Left colon (tissue), 2 donors: ENCODE data around the gene DEFB124. TPM values are rescaled to one million over a fixed set of nuclear protein-coding genes. Genes with fewer than 3 reads are reported as not detected.
"Not testable (repeated sequence)": the region's sequence is repeated elsewhere in the genome, so short reads cannot be mapped to it uniquely, and the experiment has no call there.

ENCODE experiments used
- ATAC-seq: fragments of 200-7000 bp; cut with Tn5 transposase; one replicate; pipeline ENCODE4 v1.9.1; 2020; ENCODE audit warnings: mild to moderate bottlenecking, moderate library complexity
- DNase-seq, 2 donors: peaks; one replicate each; pipeline ENCODE4 v3.0.0-alpha.2; 2020
- intact Hi-C, 2 donors: fragments of 100-400 bp; cut with DNase I in 1 of 2; cut with micrococcal nuclease in 1 of 2; formaldehyde crosslinking; loops; one replicate each; pipeline versions ENCODE4 v1.11.2 to v1.14.0; 2022; cut with DNase I, micrococcal nuclease
- long read RNA-seq: library from polyadenylated mRNA; unstranded; transcript quantifications from one replicate; pipeline ENCODE4 v2.0.0, GENCODE V29; 2021
- total RNA-seq, 2 donors: library from RNA; stranded (reverse); fragmentation: NEBNext Ultra II Directional; extraction: Animal tissue kit (Norgen Biotek cat#: 25700); gene quantifications; one replicate each; pipeline ENCODE4 v1.2.1, GENCODE V29; 2021
- donor health status: DM: no; HTN: no; CAD: no.
- donor health status: DM: yes; HTN: yes; CAD: no.

DEFB124 gene
- total RNA-seq, result not detected
- long read RNA-seq, result 0 reads

- intact Hi-C loops, result no loop called here
- DNase-seq, result peak in 1 of 2 donors; percentile 12
Observed at GRCh38 chr20:31474758-31475427, at the start of gene DEFB124, which contains the start of gene REM1. TSS of gene DEFB124 (minus strand) at chr20:31475127. CDS start at chr20:31473013, 2,114 bp downstream. TSS of gene REM1 (plus strand) at chr20:31475288. CDS start at chr20:31476446, 1,158 bp downstream.

GRCh38 chr20:31523361-31524283 is 48.7 kb upstream of the DEFB124 start:
- intact Hi-C loops, result no loop called here
- ATAC-seq, result peak; percentile 17
- DNase-seq, result no peak

More at GRCh38 chr20:31474758-31475427, at the start of gene DEFB124, which contains the start of gene REM1:
- ATAC-seq, result no peak

GRCh38 chr20:31522731-31523130 is 47.8 kb upstream of the DEFB124 start:
- intact Hi-C loops, result no loop called here
- DNase-seq (no peak), ATAC-seq (no peak)

GRCh38 chr20:31521267-31521666 is 46.3 kb upstream of the DEFB124 start:
- ATAC-seq, intact Hi-C loops: not testable (repeated sequence)

GRCh38 chr20:31517373-31517772 is 42.4 kb upstream of the DEFB124 start:
- intact Hi-C loops, result no loop called here
- DNase-seq, result peak; percentile 32 to 58
- peak; percentile 52 for ATAC-seq

More at GRCh38 chr20:31521267-31521666, 46.3 kb upstream of the DEFB124 start:
- DNase-seq, result not testable (repeated sequence)

- no peak for ATAC-seq
- intact Hi-C loops, result no loop called here
Observed at GRCh38 chr20:31516651-31517050, 41.7 kb upstream of the DEFB124 start.

GRCh38 chr20:31516166-31516565 is 41.2 kb upstream of the DEFB124 start:
- DNase-seq (no peak), ATAC-seq (no peak)
- intact Hi-C loops, result no loop called here

More at GRCh38 chr20:31516651-31517050, 41.7 kb upstream of the DEFB124 start:
- DNase-seq, result no peak

GRCh38 chr20:31515775-31516107 is 40.8 kb upstream of the DEFB124 start:
- DNase-seq, result no peak
- intact Hi-C loops, result no loop called here
- no peak for ATAC-seq

GRCh38 chr20:31515072-31515774 is 40.3 kb upstream of the DEFB124 start:
- no peak for ATAC-seq
- intact Hi-C loops, result no loop called here
- DNase-seq, result no peak

- DNase-seq (peak; percentile 90 to 92), ATAC-seq (peak; percentile 96)
- intact Hi-C loops, result no loop called here
Observed at GRCh38 chr20:31514154-31515071, 39.5 kb upstream of the DEFB124 start, which contains the start of gene HM13. TSS of gene HM13 (plus strand) at chr20:31514442. CDS start at chr20:31514552, 110 bp downstream.

- intact Hi-C loops, result no loop called here
- DNase-seq (no peak), ATAC-seq (no peak)
Observed at GRCh38 chr20:31508517-31509244, 33.8 kb upstream of the DEFB124 start.

GRCh38 chr20:31505903-31506302 is 31.0 kb upstream of the DEFB124 start:
- ATAC-seq (no peak), DNase-seq (no peak)
- intact Hi-C loops, result no loop called here

- DNase-seq, result peak; percentile 67 to 86
- ATAC-seq, result peak; percentile 92
- intact Hi-C loops, result loop anchor here in 1 of 2 donors (5.0 kb wide), 1 partner anchor 41 kb away; no protein-coding TSS in a partner anchor
Observed at GRCh38 chr20:31502884-31503673, 28.2 kb upstream of the DEFB124 start.

GRCh38 chr20:31500527-31500926 is 25.6 kb upstream of the DEFB124 start:
- ATAC-seq, result no peak
- intact Hi-C loops, result loop anchor here in 1 of 2 donors (5.0 kb wide), 1 partner anchor 38 kb away; no protein-coding TSS in a partner anchor
- DNase-seq, result no peak

- DNase-seq (no peak), ATAC-seq (no peak)
- intact Hi-C loops, result no loop called here
Observed at GRCh38 chr20:31497838-31498540, 23.1 kb upstream of the DEFB124 start.

- DNase-seq (peak in 1 of 2 donors; percentile 23), ATAC-seq (no peak)
- intact Hi-C loops, result no loop called here
Observed at GRCh38 chr20:31496761-31497295, 21.9 kb upstream of the DEFB124 start.
